HepG2 (cell line): ENCODE measurements around the gene EIF2AK2. TPM values are rescaled to one million over a fixed set of nuclear protein-coding genes. Genes with fewer than 3 reads are reported as not detected.
A peak's percentile ranks its signal among the peaks of the same experiment; 100 is the strongest.

Experiments
- ZBTB40 ChIP-seq, 2 experiments: fragments of 450-650 bp in 1 of 2; sonication (generic) in 1 of 2; formaldehyde crosslinking in 1 of 2; IDR thresholded peaks; 2 replicates each; pipeline versions ENCODE4 v1.6.1 to v1.8.0; 2016 to 2022; ENCODE audit warnings: antibody characterized with exemption in 1 of 2, mild to moderate bottlenecking in 1 of 2, missing genetic modification reagents in 1 of 2
- polyA plus RNA-seq, 8 experiments: library from polyadenylated mRNA; depleted of rRNA in 3 of 8; stranded (reverse) in 7 of 8; unstranded in 1 of 8; fragments of >200 nt; fragmentation: Illumina TruSeq in 4 of 8; extraction: Trizol in 4 of 8; gene quantifications; 2 replicates each; pipeline versions ENCODE4 v1.2.1 to v1.2.3, GENCODE V29; 2011 to 2016; ENCODE audit warnings: low read depth in 4 of 8, missing spikeins in 1 of 8, mixed read lengths in 1 of 8; ENCODE audit not compliant: insufficient read depth in 1 of 8
- total RNA-seq, 5 experiments: library from RNA; depleted of rRNA; stranded (reverse); fragments of >200 nt; fragmentation: Illumina TruSeq; extraction: Trizol; gene quantifications; 2 replicates each; pipeline ENCODE4 v1.2.3, GENCODE V29; 2016; ENCODE audit warnings: low read depth in 1 of 5

Gene EIF2AK2
- total and polyA plus RNA-seq, 2 of the 13 experiments (the other 11 are each of a cell fraction or from before 2014, with no cell fraction given), result 10.2 to 26.1 TPM

GRCh38 chr2:37181726-37182684, 25.2 kb upstream of the EIF2AK2 start (continued):
- peak; percentile 69 for TF ChIP-seq ZBTB40 (IDR thresholded peaks at IDR 0.05)
- no peak for TF ChIP-seq ZBTB40 (CRISPR knock-in tag; IDR thresholded peaks at IDR 0.05)
